ENCODE data around the gene TFDP2. TPM values are rescaled to one million over a fixed set of nuclear protein-coding genes. Genes with fewer than 3 reads are reported as not detected.
A peak's percentile ranks its signal among the peaks of the same experiment; 100 is the strongest.

The TFDP2 gene
- total and polyA plus RNA-seq, 9 of the 15 experiments (the other 6 are each of a cell fraction or from before 2014, with no cell fraction given) = 95.6 to 179 (median 126) TPM

- peak; percentile 95 for TF ChIP-seq TAL1 (IDR thresholded peaks at IDR 0.05)
- no peak for TF ChIP-seq MTA1 (IDR thresholded peaks at IDR 0.05; ENCODE audit: borderline replicate concordance)
- TF ChIP-seq NCOA1 (IDR thresholded peaks at IDR 0.05; ENCODE audit: low read depth) = peak; percentile 51; the same call in 1 of the 2 replicates
- TF ChIP-seq U2AF2 (optimal IDR thresholded peaks at IDR 0.05; ENCODE audit: low read depth, low read length) = no peak
- no peak for TF ChIP-seq GABPB2 (CRISPR knock-in tag; conservative IDR thresholded peaks at IDR 0.05)
- no peak for TF ChIP-seq PURB (CRISPR knock-in tag; IDR thresholded peaks at IDR 0.05; ENCODE audit: low read depth)
- no peak for TF ChIP-seq THAP12 (CRISPR knock-in tag; IDR thresholded peaks at IDR 0.05)
- TF ChIP-seq ZNF586 (CRISPR knock-in tag; conservative IDR thresholded peaks at IDR 0.05) = no peak
- TF ChIP-seq SRF (CRISPR knock-in tag; IDR thresholded peaks at IDR 0.05) = no peak
- TF ChIP-seq ERF (CRISPR knock-in tag; IDR thresholded peaks at IDR 0.05) = no peak
- peak; percentile 35 for TF ChIP-seq TAF9B (IDR thresholded peaks at IDR 0.05; ENCODE audit: partially characterized antibody)
- TF ChIP-seq EHMT2 (IDR thresholded peaks at IDR 0.05) = peak; percentile 77
- no peak for TF ChIP-seq ATF3 (IDR thresholded peaks at IDR 0.05)
- no peak; the same call in 1 of the 2 replicates for TF ChIP-seq ATF3 (CRISPR knock-in tag; conservative IDR thresholded peaks at IDR 0.05)
- TF ChIP-seq ZMIZ1 (IDR thresholded peaks at IDR 0.05; ENCODE audit: low read depth in 2 of 2, low read length in 2 of 2) = peak in 1 of 2 experiments; percentile 91; a peak in 2 of 4 replicates
- no peak for TF ChIP-seq ZHX1 (conservative IDR thresholded peaks at IDR 0.05; ENCODE audit: low read length)
- peak; percentile 72 to 81 for TF ChIP-seq FOXK2 (conservative IDR thresholded peaks at IDR 0.05 in 1 of 2, IDR thresholded peaks at IDR 0.05 in 1 of 2; ENCODE audit: low read depth in 2 of 2)
- TF ChIP-seq PRPF4 (IDR thresholded peaks at IDR 0.05; ENCODE audit: insufficient read depth, low read depth, low read length, poor library complexity, severe bottlenecking) = no peak
- no peak for TF ChIP-seq TAF7 (tag; IDR thresholded peaks at IDR 0.05)
These were observed 127.0 kb downstream of the TFDP2 start (continued) for GRCh38 chr3:142022381-142022780.

Measured in K562 (cell line).